OCI-LY3 (cell line): ENCODE data around the gene SIAH2.

Experiments
- CTCF ChIP-seq: fragments of 200-600, 300-600 bp; sonication (generic); IDR thresholded peaks from 2 replicates; pipeline ENCODE4 v1.5.1; 2014; ENCODE audit warnings: antibody characterized with exemption, low read length, low read depth
- EZH2phosphoT487 ChIP-seq: fragments of 200-600 bp; shearing (Covaris generic); IDR thresholded peaks from 2 replicates; pipeline ENCODE4 v1.6.1; 2018; ENCODE audit warnings: antibody characterized with exemption, mixed run types, low read depth

- TF ChIP-seq EZH2phosphoT487 (no peak), CTCF (no peak)
Observed at GRCh38 chr3:150720444-150720843, 42.5 kb downstream of the SIAH2 start.
